ENCODE results near the gene IRF4. TPM values are rescaled to one million over a fixed set of nuclear protein-coding genes. Genes with fewer than 3 reads are reported as not detected.

Gene IRF4
- total and polyA plus RNA-seq, 11 donors, result 0.08 to 4.4 (median 0.30) TPM; not detected in 1

GRCh38 chr6:437037-437392 is 45.5 kb downstream of the IRF4 start:
- peaks cover 0 to 12% (median 0%) of the 10 kb centered on the region in 12 donors for H3K4me1 ChIP-seq
- intact Hi-C loops (cut with DNase I), result no loop called here
- no peaks in the 10 kb centered on the region for H3K36me3 ChIP-seq
- peaks cover 0 to 6% (median 0%) of the 10 kb centered on the region in 9 donors for H3K27me3 ChIP-seq
- 84 to 90% (median 87%) methylated on average over 6 of the region's 6 CpGs for WGBS, 4 donors
- no peak for TF ChIP-seq POLR2A (IDR thresholded peaks at IDR 0.05)
- TF ChIP-seq CTCF (IDR thresholded peaks at IDR 0.05), result no peak
- H3K9me3 ChIP-seq, result no peaks in the 10 kb centered on the region
- peak overlapping the region in 1 of 12 donors; percentile 19 for H3K27ac ChIP-seq
- ATAC-seq (no peak), DNase-seq (no peak)
- no peak overlapping the region for H3K4me3 ChIP-seq

- TF ChIP-seq POLR2A (IDR thresholded peaks at IDR 0.05), result no peak
- no peak for TF ChIP-seq CTCF (IDR thresholded peaks at IDR 0.05)
- Histone ChIP-seq H3K27me3 (peaks cover 0 to 3% (median 0%) of the 10 kb centered on the region in 9 donors), H3K9me3 (no peaks in the 10 kb centered on the region), H3K4me3 (no peak overlapping the region), H3K27ac (no peak overlapping the region), H3K4me1 (peaks cover 0 to 12% (median 0%) of the 10 kb centered on the region in 12 donors), H3K36me3 (no peaks in the 10 kb centered on the region)
- ATAC-seq (no peak), DNase-seq (no peak)
- intact Hi-C loops (cut with DNase I), result no loop called here
- WGBS, 4 donors, result 72 to 81% (median 76%) methylated on average over 12 of the region's 12 CpGs
Measured at GRCh38 chr6:438634-439170, 47.1 kb downstream of the IRF4 start.

GRCh38 chr6:439641-440167 is 48.2 kb downstream of the IRF4 start:
- H3K36me3 ChIP-seq, result no peaks in the 10 kb centered on the region
- H3K4me1 ChIP-seq, result peaks cover 0 to 12% (median 0%) of the 10 kb centered on the region in 12 donors
- peak in 2 of 5 donors; percentile 38 to 46 for DNase-seq
- H3K4me3 ChIP-seq, result no peak overlapping the region
- intact Hi-C loops (cut with DNase I), result no loop called here
- WGBS, 4 donors, result 43 to 56% (median 48%) methylated on average over 9 of the region's 9 CpGs
- ATAC-seq, result peak in 3 of 4 donors; percentile 49 to 84 (median 75)
- H3K27ac ChIP-seq, result no peak overlapping the region
- no peak for TF ChIP-seq CTCF (IDR thresholded peaks at IDR 0.05)
- no peak for TF ChIP-seq POLR2A (IDR thresholded peaks at IDR 0.05)
- H3K9me3 ChIP-seq, result no peaks in the 10 kb centered on the region
- H3K27me3 ChIP-seq, result peaks cover 0 to 7% (median 0%) of the 10 kb centered on the region in 9 donors

- no peak for DNase-seq
- 80 to 89% (median 83%) methylated on average over 12 of the region's 12 CpGs for WGBS, 4 donors
- ATAC-seq, result no peak
Measured at GRCh38 chr6:441126-441920, 49.8 kb downstream of the IRF4 start.

More at GRCh38 chr6:441126-441920, 49.8 kb downstream of the IRF4 start:
- Histone ChIP-seq H3K4me1 (peaks cover 0 to 9% (median 0%) of the 10 kb centered on the region in 12 donors), H3K27me3 (peaks cover 0 to 7% (median 0%) of the 10 kb centered on the region in 9 donors), H3K4me3 (no peak overlapping the region), H3K27ac (no peak overlapping the region), H3K36me3 (no peaks in the 10 kb centered on the region), H3K9me3 (no peaks in the 10 kb centered on the region)
- TF ChIP-seq CTCF (IDR thresholded peaks at IDR 0.05) (no peak), POLR2A (IDR thresholded peaks at IDR 0.05) (no peak)
- intact Hi-C loops (cut with DNase I), result no loop called here
